OCI-LY3 (cell line): ENCODE data around the gene TMEM184B.
A peak's percentile ranks its signal among the peaks of the same experiment; 100 is the strongest.

Experiments
- H2AFZ ChIP-seq: fragments of 200-600, 300-600 bp; shearing (Covaris generic); 2 replicates; pipeline ENCODE4 v1.6.0; 2014; ENCODE audit warnings: antibody characterized with exemption, low read depth, low read length
- H3K27ac ChIP-seq: fragments of 200-600, 300-600 bp; sonication (generic); 2 replicates; pipeline ENCODE4 v1.5.1; 2014; ENCODE audit warnings: mild to moderate bottlenecking, low read length, moderate library complexity, mixed read lengths
- H3K27me3 ChIP-seq: fragments of 200-600, 300-600 bp; sonication (generic); 2 replicates; pipeline ENCODE4 v1.6.1; 2014; ENCODE audit warnings: low read depth, low read length, mixed read lengths
- H3K36me3 ChIP-seq: fragments of 200-600, 300-600 bp; sonication (generic); replicated peaks from 2 replicates; pipeline ENCODE3; 2014; ENCODE audit warnings: low read depth, low read length, mixed read lengths
- H3K4me1 ChIP-seq: fragments of 300-600, 200-600 bp; sonication (generic); 2 replicates; pipeline ENCODE4 v1.6.1; 2014; ENCODE audit warnings: low read length, mixed read lengths
- H3K4me2 ChIP-seq: fragments of 200-600, 300-600 bp; sonication (generic); 2 replicates; pipeline ENCODE4 v1.6.1; 2014; ENCODE audit warnings: low read length, mixed read lengths
- H3K4me3 ChIP-seq: fragments of 300-600, 200-600 bp; sonication (generic); 2 replicates; pipeline ENCODE4 v1.5.1; 2014; ENCODE audit warnings: antibody characterized with exemption, mild to moderate bottlenecking, low read length, moderate library complexity
- H3K79me2 ChIP-seq: fragments of 300-600, 200-600 bp; shearing (Covaris generic); 2 replicates; pipeline ENCODE4 v1.6.1; 2014; ENCODE audit warnings: mild to moderate bottlenecking, low read length, mixed read lengths
- H3K9ac ChIP-seq: fragments of 300-600, 200-600 bp; shearing (Covaris generic); 2 replicates; pipeline ENCODE4 v1.6.0; 2014; ENCODE audit warnings: mild to moderate bottlenecking, low read length, moderate library complexity
- H3K9me3 ChIP-seq: fragments of 200-600, 300-600 bp; shearing (Covaris generic); 2 replicates; pipeline ENCODE4 v1.6.1; 2014; ENCODE audit warnings: low read length, mixed read lengths; ENCODE audit not compliant: insufficient read depth
- H4K20me1 ChIP-seq: fragments of 200-600, 300-600 bp; sonication (generic); 2 replicates; pipeline ENCODE4 v1.6.1; 2016; ENCODE audit warnings: low read length, mixed read lengths; ENCODE audit not compliant: insufficient read depth
- CTCF ChIP-seq: fragments of 200-600, 300-600 bp; sonication (generic); IDR thresholded peaks from 2 replicates; pipeline ENCODE4 v1.5.1; 2014; ENCODE audit warnings: antibody characterized with exemption, low read length, low read depth
- EZH2phosphoT487 ChIP-seq: fragments of 200-600 bp; shearing (Covaris generic); IDR thresholded peaks from 2 replicates; pipeline ENCODE4 v1.6.1; 2018; ENCODE audit warnings: antibody characterized with exemption, mixed run types, low read depth

TMEM184B gene

GRCh38 chr22:38295339-38295738 is 22.5 kb upstream of the TMEM184B start:
- Histone ChIP-seq H3K79me2 (peaks cover 34% of the 10 kb centered on the region), H3K9me3 (no peaks in the 10 kb centered on the region), H3K4me3 (no peak overlapping the region), H3K27ac (no peak overlapping the region), H3K4me2 (no peak overlapping the region), H3K4me1 (peaks cover 39% of the 10 kb centered on the region), H3K36me3 (peaks cover 81% of the 10 kb centered on the region), H3K9ac (no peak overlapping the region), H2AFZ (no peak overlapping the region), H4K20me1 (peaks cover 12% of the 10 kb centered on the region), H3K27me3 (no peaks in the 10 kb centered on the region)
- TF ChIP-seq EZH2phosphoT487: no peak
- TF ChIP-seq CTCF: no peak

- H3K36me3 ChIP-seq: peaks cover 82% of the 10 kb centered on the region
- no peaks in the 10 kb centered on the region for H3K27me3 ChIP-seq
- H3K4me1 ChIP-seq: peaks cover 33% of the 10 kb centered on the region
- H3K79me2 ChIP-seq: peaks cover 24% of the 10 kb centered on the region
- H2AFZ ChIP-seq: no peak overlapping the region
- H3K4me2 ChIP-seq: no peak overlapping the region
- no peaks in the 10 kb centered on the region for H3K9me3 ChIP-seq
- H4K20me1 ChIP-seq: peaks cover 6% of the 10 kb centered on the region
- TF ChIP-seq CTCF (no peak), EZH2phosphoT487 (no peak)
- no peak overlapping the region for H3K27ac ChIP-seq
- no peak overlapping the region for H3K9ac ChIP-seq
- no peak overlapping the region for H3K4me3 ChIP-seq
Measured at GRCh38 chr22:38294193-38294592, 21.4 kb upstream of the TMEM184B start.

- Histone ChIP-seq H3K4me3 (no peak overlapping the region), H3K27ac (no peak overlapping the region), H4K20me1 (peaks cover 2% of the 10 kb centered on the region; the same call in 1 of the 2 replicates), H3K4me1 (peaks cover 18% of the 10 kb centered on the region), H2AFZ (no peak overlapping the region), H3K9ac (no peak overlapping the region), H3K36me3 (peaks cover 81% of the 10 kb centered on the region), H3K27me3 (no peaks in the 10 kb centered on the region), H3K79me2 (peaks cover 19% of the 10 kb centered on the region), H3K9me3 (no peaks in the 10 kb centered on the region), H3K4me2 (no peak overlapping the region)
- TF ChIP-seq CTCF (no peak), EZH2phosphoT487 (no peak)
Measured at GRCh38 chr22:38292694-38293093, 19.9 kb upstream of the TMEM184B start.

GRCh38 chr22:38291201-38291777 is 18.5 kb upstream of the TMEM184B start:
- Histone ChIP-seq H4K20me1 (no peaks in the 10 kb centered on the region; the same call in 1 of the 2 replicates), H3K27ac (no peak overlapping the region), H3K9me3 (no peaks in the 10 kb centered on the region), H2AFZ (no peak overlapping the region), H3K27me3 (no peaks in the 10 kb centered on the region), H3K36me3 (peaks cover 76% of the 10 kb centered on the region), H3K79me2 (peaks cover 8% of the 10 kb centered on the region), H3K4me2 (no peak overlapping the region), H3K4me3 (no peak overlapping the region), H3K4me1 (peaks cover 18% of the 10 kb centered on the region), H3K9ac (no peak overlapping the region)
- TF ChIP-seq CTCF (0 out of 2 replicates have a peak, but pooled peaks have one; percentile 9), EZH2phosphoT487 (no peak)
